Liver (tissue), 9 donors: ENCODE results near the gene THADA. TPM values are rescaled to one million over a fixed set of nuclear protein-coding genes. Genes with fewer than 3 reads are reported as not detected.

ENCODE experiments used
- DNase-seq: peaks from one replicate; pipeline ENCODE4 v3.0.0-alpha.2; 2017; ENCODE audit warnings: low spot score
- H3K27ac ChIP-seq, 2 donors: one replicate each; pipeline ENCODE4 v1.7.0; 2013; ENCODE audit warnings: inconsistent platforms in 2 of 2, low read length in 2 of 2, control low read depth in 1 of 2, low read depth in 1 of 2, mild to moderate bottlenecking in 1 of 2
- H3K27me3 ChIP-seq, 4 donors: one replicate each; pipeline versions ENCODE4 v1.6.1 to v1.7.0; 2013; ENCODE audit warnings: low read length in 3 of 4, inconsistent platforms in 1 of 4, mild to moderate bottlenecking in 1 of 4, moderate library complexity in 1 of 4; ENCODE audit not compliant: control insufficient read depth in 4 of 4, insufficient read depth in 4 of 4
- H3K36me3 ChIP-seq, 4 donors: one replicate each; pipeline versions ENCODE4 v1.6.1 to v1.7.0; 2013; ENCODE audit warnings: low read length in 3 of 4, mild to moderate bottlenecking in 3 of 4, low read depth in 1 of 4, moderate library complexity in 1 of 4; ENCODE audit not compliant: control insufficient read depth in 4 of 4, insufficient read depth in 3 of 4
- H3K4me1 ChIP-seq, 4 donors: one replicate each; pipeline versions ENCODE4 v1.6.1 to v1.7.0; 2013; ENCODE audit warnings: low read length in 3 of 4, mild to moderate bottlenecking in 3 of 4, moderate library complexity in 1 of 4; ENCODE audit not compliant: control insufficient read depth in 4 of 4, insufficient read depth in 4 of 4
- H3K4me3 ChIP-seq, 3 donors: one replicate each; pipeline versions ENCODE4 v1.6.1 to v1.7.0; 2013; ENCODE audit warnings: low read length in 3 of 3, control low read depth in 1 of 3, low read depth in 1 of 3, mild to moderate bottlenecking in 1 of 3
- H3K9ac ChIP-seq, 2 donors: one replicate each; pipeline ENCODE4 v1.7.0; 2013; ENCODE audit warnings: low read length in 2 of 2, mild to moderate bottlenecking in 2 of 2, moderate library complexity in 2 of 2, control low read depth in 1 of 2, low read depth in 1 of 2
- H3K9me3 ChIP-seq, 4 donors: one replicate each; pipeline versions ENCODE4 v1.6.1 to v1.7.0; 2013; ENCODE audit warnings: low read length in 3 of 4; ENCODE audit not compliant: control insufficient read depth in 4 of 4
- EGR1 ChIP-seq, 2 donors: IDR thresholded peaks; 2 replicates each; pipeline ENCODE4 v1.6.1; 2016 to 2018; ENCODE audit warnings: antibody characterized with exemption in 2 of 2, low read depth in 2 of 2
- FOXA1 ChIP-seq: IDR thresholded peaks from 2 replicates; pipeline ENCODE4 v1.6.1; 2016; ENCODE audit warnings: antibody characterized with exemption
- FOXA2 ChIP-seq: IDR thresholded peaks from 2 replicates; pipeline ENCODE4 v1.6.1; 2016; ENCODE audit warnings: antibody characterized with exemption
- GABPA ChIP-seq, 2 donors: IDR thresholded peaks in 1 of 2; conservative IDR thresholded peaks in 1 of 2; 2 replicates each; pipeline ENCODE4 v1.6.1; 2016; ENCODE audit warnings: antibody characterized with exemption in 2 of 2, mild to moderate bottlenecking in 1 of 2, moderate library complexity in 1 of 2
- HNF4A ChIP-seq, 2 donors: conservative IDR thresholded peaks; 2 replicates each; pipeline ENCODE4 v1.6.1; 2016; ENCODE audit warnings: antibody characterized with exemption in 2 of 2, mild to moderate bottlenecking in 2 of 2
- JUND ChIP-seq, 2 donors: IDR thresholded peaks; 2 replicates each; pipeline ENCODE4 v1.6.1; 2016; ENCODE audit warnings: antibody characterized with exemption in 2 of 2
- NR2F2 ChIP-seq: IDR thresholded peaks from 2 replicates; pipeline ENCODE4 v1.6.1; 2016; ENCODE audit warnings: antibody characterized with exemption
- RAD21 ChIP-seq, 2 donors: IDR thresholded peaks; 2 replicates each; pipeline ENCODE4 v1.6.1; 2016; ENCODE audit warnings: antibody characterized with exemption in 2 of 2, mild to moderate bottlenecking in 2 of 2
- RXRA ChIP-seq, 2 donors: IDR thresholded peaks; 2 replicates each; pipeline ENCODE4 v1.6.1; 2017 to 2018; ENCODE audit warnings: antibody characterized with exemption in 2 of 2, mild to moderate bottlenecking in 1 of 2
- SP1 ChIP-seq: IDR thresholded peaks from 2 replicates; pipeline ENCODE4 v1.6.1; 2018; ENCODE audit warnings: antibody characterized with exemption, mild to moderate bottlenecking
- TAF1 ChIP-seq: conservative IDR thresholded peaks from 2 replicates; pipeline ENCODE4 v1.6.1; 2016; ENCODE audit warnings: antibody characterized with exemption, mild to moderate bottlenecking
- ZBTB33 ChIP-seq: IDR thresholded peaks from 2 replicates; pipeline ENCODE4 v1.6.1; 2016; ENCODE audit warnings: antibody characterized with exemption
- WGBS: extraction: QIAGEN DNeasy Blood & Tissue Kit; methylation state at CpG from one replicate; pipeline ENCODE4 v1.1.7; 2013; 5-methylcytosine and 5-hydroxymethylcytosine counted together
- polyA plus RNA-seq, 2 donors: library from polyadenylated mRNA; stranded (reverse) in 1 of 2; unstranded in 1 of 2; fragments of 200-250 nt in 1 of 2; fragments of >200 nt in 1 of 2; fragmentation: Nextera tagmentation in 1 of 2; extraction: Ambion mirVana in 1 of 2; gene quantifications; one replicate each; pipeline versions ENCODE4 v1.2.1 to v1.2.3, GENCODE V29; 2013 to 2015
- total RNA-seq, 2 donors: library from RNA; depleted of rRNA; stranded (reverse); fragments of >200 nt; gene quantifications; one replicate each; pipeline ENCODE4 v1.2.3, GENCODE V29; 2014
- TF ChIP-seq, protein P1 (sequence below): IDR thresholded peaks from 2 replicates; pipeline ENCODE4 v1.6.1; 2016; ENCODE audit warnings: antibody characterized with exemption
- TF ChIP-seq, protein P2 (sequence below): IDR thresholded peaks from 2 replicates; pipeline ENCODE4 v1.6.1; 2016; ENCODE audit warnings: antibody characterized with exemption
- donor health status: healthy.
- donor health status: healthy.
- donor health status: healthy.
- donor health status: healthy.
- donor health status: healthy.

THADA gene
- total and polyA plus RNA-seq, 4 donors = 12.0 to 37.2 (median 22.3) TPM

DNA sequence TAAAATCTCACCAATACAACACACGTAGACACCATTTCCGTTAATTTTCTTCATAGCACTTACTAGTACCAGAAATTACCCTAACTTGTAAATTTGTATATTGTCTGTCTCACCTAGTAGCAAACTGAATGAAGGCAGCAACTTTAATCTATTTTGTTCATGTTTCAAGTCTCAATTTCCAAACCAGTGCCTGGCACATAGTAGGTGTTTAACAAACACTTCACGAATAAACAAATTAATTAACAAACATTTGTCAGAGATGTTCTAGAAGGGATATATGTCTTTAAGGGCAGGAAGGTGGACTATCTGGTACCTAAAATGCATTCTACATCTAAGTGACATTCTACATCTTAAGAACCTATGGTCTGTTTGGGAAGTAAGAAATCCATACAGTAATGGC is 963 bp downstream of the THADA start:
- H3K36me3 ChIP-seq = peaks cover 2 to 7% (median 5%) of the 10 kb centered on the region in 4 donors
- H3K9me3 ChIP-seq = no peaks in the 10 kb centered on the region
- WGBS = 84% methylated on average over 3 of the region's 3 CpGs
- H3K27ac ChIP-seq = no peak overlapping the region
- peak overlapping the region; percentile 63 to 99 (median 91) for H3K4me3 ChIP-seq
- no peak for TF ChIP-seq RXRA (IDR thresholded peaks at IDR 0.05)
- H3K27me3 ChIP-seq = no peaks in the 10 kb centered on the region
- DNase-seq = no peak
- H3K9ac ChIP-seq = peak overlapping the region in 1 of 2 donors; percentile 93
- H3K4me1 ChIP-seq = peaks cover 1 to 17% (median 12%) of the 10 kb centered on the region in 4 donors

DNA sequence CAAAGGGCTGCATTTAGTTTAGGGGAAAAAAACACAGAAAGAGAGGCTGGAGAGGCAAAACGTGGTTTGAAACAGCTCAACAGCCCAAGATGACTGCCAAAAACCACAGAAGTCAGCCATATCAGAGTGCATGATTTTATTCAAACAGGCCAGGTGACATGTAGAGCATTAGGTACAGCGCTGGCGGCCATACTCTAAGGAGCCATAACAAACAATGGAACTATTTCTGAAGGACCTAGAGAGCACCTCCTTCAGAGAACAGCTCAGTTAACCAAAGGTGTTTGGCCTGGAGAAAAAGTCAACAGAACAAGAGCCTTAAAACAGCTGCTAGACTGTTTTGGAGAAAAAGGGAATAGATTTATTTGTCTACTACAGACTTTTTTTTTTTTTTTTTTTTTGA is 2.6 kb downstream of the THADA start:
- H3K27me3 ChIP-seq = no peaks in the 10 kb centered on the region
- H3K9ac ChIP-seq = no peak overlapping the region
- TF ChIP-seq TAF1 (no peak), ZBTB33 (no peak), FOXA2 (no peak), RAD21 (IDR thresholded peaks at IDR 0.05) (no peak), SP1 (no peak), EGR1 (IDR thresholded peaks at IDR 0.05; ENCODE audit: low read depth in 2 of 2) (no peak), GABPA (IDR thresholded peaks at IDR 0.05 in 1 of 2, conservative IDR thresholded peaks at IDR 0.05 in 1 of 2) (no peak), JUND (IDR thresholded peaks at IDR 0.05) (no peak), RXRA (IDR thresholded peaks at IDR 0.05) (no peak), FOXA1 (no peak)
- TF ChIP-seq, protein P1, sequence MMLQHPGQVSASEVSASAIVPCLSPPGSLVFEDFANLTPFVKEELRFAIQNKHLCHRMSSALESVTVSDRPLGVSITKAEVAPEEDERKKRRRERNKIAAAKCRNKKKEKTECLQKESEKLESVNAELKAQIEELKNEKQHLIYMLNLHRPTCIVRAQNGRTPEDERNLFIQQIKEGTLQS = no peak
- peaks cover 3 to 12% (median 6%) of the 10 kb centered on the region in 4 donors for H3K36me3 ChIP-seq
- WGBS = 94% methylated on average over 3 of the region's 3 CpGs
- H3K4me3 ChIP-seq = no peak overlapping the region
- no peak overlapping the region for H3K27ac ChIP-seq
- DNase-seq = no peak
- peaks cover 1 to 17% (median 12%) of the 10 kb centered on the region in 4 donors for H3K4me1 ChIP-seq
- no peaks in the 10 kb centered on the region for H3K9me3 ChIP-seq

GRCh38 chr2:43592443-43592842 is 3.4 kb downstream of the THADA start:
- Histone ChIP-seq H3K4me1 (peaks cover 1 to 17% (median 12%) of the 10 kb centered on the region in 4 donors), H3K9me3 (no peaks in the 10 kb centered on the region), H3K36me3 (peaks cover 3 to 12% (median 6%) of the 10 kb centered on the region in 4 donors), H3K9ac (no peak overlapping the region), H3K27ac (no peak overlapping the region), H3K4me3 (no peak overlapping the region), H3K27me3 (no peaks in the 10 kb centered on the region)
- TF ChIP-seq ZBTB33 (no peak), FOXA2 (no peak), NR2F2 (no peak), SP1 (no peak), RXRA (IDR thresholded peaks at IDR 0.05) (no peak), GABPA (IDR thresholded peaks at IDR 0.05 in 1 of 2, conservative IDR thresholded peaks at IDR 0.05 in 1 of 2) (no peak), HNF4A (conservative IDR thresholded peaks at IDR 0.05) (no peak)
- TF ChIP-seq, protein P2, sequence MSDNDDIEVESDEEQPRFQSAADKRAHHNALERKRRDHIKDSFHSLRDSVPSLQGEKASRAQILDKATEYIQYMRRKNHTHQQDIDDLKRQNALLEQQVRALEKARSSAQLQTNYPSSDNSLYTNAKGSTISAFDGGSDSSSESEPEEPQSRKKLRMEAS = no peak
- no peak for DNase-seq
